ENCODE data around the gene TSR3. TPM values are rescaled to one million over a fixed set of nuclear protein-coding genes. Genes with fewer than 3 reads are reported as not detected.

The TSR3 gene
- total RNA-seq, 4 donors from 2014 or later: 84.1 to 107 (median 96.7) TPM

- intact Hi-C loops (cut with DNase I): no loop called here
- peak; percentile 78 to 87 for DNase-seq
- Histone ChIP-seq H3K36me3 (peaks cover 7 to 11% of the 10 kb centered on the region in 2 donors), H3K27me3 (no peaks in the 10 kb centered on the region), H3K4me1 (peaks cover 13 to 14% of the 10 kb centered on the region in 2 donors), H3K4me3 (replicated peaks in 1 of 3) (peak overlapping the region; percentile 10 to 47 (median 32)), H3K9me3 (no peaks in the 10 kb centered on the region), H3K27ac (peak overlapping the region; percentile 50 to 74 (median 71))
- 44 to 77% methylated on average over 3 to 6 of the region's 31 CpGs for WGBS, 2 donors
- TF ChIP-seq POLR2A (IDR thresholded peaks at IDR 0.05): no peak
- no peak for TF ChIP-seq CTCF (IDR thresholded peaks at IDR 0.05)
These were observed 27.2 kb upstream of the TSR3 start for GRCh38 chr16:1378804-1379303.

DNA sequence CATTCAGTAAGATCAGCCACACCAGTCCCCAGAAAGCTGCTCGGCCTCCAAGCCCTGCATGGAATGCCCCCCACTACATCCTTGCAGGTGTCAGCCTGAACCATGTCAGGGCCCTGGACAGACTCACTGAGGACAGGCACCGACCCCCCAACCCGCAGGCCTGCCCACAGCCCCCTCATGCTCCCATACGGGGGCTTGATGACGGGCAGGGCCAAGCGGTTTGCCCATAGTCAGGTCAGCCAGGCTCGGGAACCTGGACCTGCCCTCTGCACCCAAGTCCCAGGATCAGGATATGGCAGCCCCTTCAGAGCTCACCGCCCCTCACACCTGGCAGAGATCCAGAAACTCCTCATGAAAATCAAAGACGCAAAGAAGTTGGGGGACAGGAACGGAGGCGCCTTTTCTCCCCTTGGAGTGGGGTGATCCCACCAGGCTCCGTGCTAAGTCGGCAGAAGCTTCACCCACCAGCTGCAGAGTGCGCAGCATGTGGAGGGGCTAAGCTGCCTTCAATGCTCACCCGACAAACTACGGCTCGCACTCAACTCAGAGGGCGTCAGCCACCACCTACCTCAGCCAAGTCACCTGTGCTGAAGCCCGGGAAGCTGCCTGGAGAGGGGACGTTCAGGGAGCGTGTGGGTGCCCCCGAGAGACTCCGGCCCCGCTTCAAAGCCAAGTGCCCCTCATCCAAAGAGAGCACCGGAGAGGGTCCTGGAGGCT, 26.6 kb upstream of the TSR3 start:
- Histone ChIP-seq H3K4me1 (peaks cover 13 to 14% of the 10 kb centered on the region in 2 donors), H3K4me3 (replicated peaks in 1 of 3) (no peak overlapping the region), H3K36me3 (peaks cover 7 to 11% of the 10 kb centered on the region in 2 donors), H3K27me3 (no peaks in the 10 kb centered on the region), H3K9me3 (no peaks in the 10 kb centered on the region), H3K27ac (no peak overlapping the region)
- no peak for DNase-seq
- 90 to 93% methylated on average over 18 to 23 of the region's 25 CpGs for WGBS, 2 donors
- intact Hi-C loops (cut with DNase I): no loop called here
- no peak for TF ChIP-seq POLR2A (IDR thresholded peaks at IDR 0.05)
- no peak for TF ChIP-seq CTCF (IDR thresholded peaks at IDR 0.05)

DNA sequence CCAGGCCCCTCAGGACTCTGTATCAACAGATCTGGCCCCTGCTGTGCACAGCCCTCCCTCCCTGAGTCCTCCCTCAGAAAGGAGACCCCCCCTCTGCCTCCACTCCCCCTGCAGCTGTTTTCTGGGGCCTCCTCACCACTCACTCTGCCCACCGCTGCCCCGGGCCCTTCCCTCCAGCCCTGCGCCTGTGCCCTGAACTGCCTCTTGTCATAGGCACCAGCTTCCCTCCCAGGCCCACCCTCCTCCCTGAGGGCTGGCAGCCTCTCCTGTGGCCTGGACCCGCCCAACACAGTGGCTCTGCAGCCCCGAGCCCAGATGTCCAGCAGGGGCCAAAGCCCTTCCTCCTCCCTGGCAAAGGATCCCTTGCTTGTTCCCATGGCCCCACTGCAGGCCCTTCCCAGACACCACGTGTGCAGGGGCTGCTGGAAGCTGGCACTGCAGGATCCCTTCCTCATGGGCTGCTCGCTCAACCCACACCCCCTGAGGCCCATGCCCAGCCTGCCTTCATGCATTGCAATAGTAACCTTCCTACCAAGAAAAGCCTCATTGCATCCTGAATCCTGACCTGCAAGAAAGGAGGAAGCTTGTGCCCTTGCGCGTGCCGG, 25.8 kb upstream of the TSR3 start:
- Histone ChIP-seq H3K4me1 (peaks cover 13 to 14% of the 10 kb centered on the region in 2 donors), H3K27ac (no peak overlapping the region), H3K9me3 (no peaks in the 10 kb centered on the region), H3K27me3 (no peaks in the 10 kb centered on the region), H3K4me3 (replicated peaks in 1 of 3) (no peak overlapping the region), H3K36me3 (peaks cover 5 to 11% of the 10 kb centered on the region in 2 donors)
- intact Hi-C loops (cut with DNase I): no loop called here
- DNase-seq: no peak
- 95 to 97% methylated on average over 7 to 9 of the region's 10 CpGs for WGBS, 2 donors
- TF ChIP-seq CTCF (IDR thresholded peaks at IDR 0.05) (no peak), POLR2A (IDR thresholded peaks at IDR 0.05) (no peak)

DNA sequence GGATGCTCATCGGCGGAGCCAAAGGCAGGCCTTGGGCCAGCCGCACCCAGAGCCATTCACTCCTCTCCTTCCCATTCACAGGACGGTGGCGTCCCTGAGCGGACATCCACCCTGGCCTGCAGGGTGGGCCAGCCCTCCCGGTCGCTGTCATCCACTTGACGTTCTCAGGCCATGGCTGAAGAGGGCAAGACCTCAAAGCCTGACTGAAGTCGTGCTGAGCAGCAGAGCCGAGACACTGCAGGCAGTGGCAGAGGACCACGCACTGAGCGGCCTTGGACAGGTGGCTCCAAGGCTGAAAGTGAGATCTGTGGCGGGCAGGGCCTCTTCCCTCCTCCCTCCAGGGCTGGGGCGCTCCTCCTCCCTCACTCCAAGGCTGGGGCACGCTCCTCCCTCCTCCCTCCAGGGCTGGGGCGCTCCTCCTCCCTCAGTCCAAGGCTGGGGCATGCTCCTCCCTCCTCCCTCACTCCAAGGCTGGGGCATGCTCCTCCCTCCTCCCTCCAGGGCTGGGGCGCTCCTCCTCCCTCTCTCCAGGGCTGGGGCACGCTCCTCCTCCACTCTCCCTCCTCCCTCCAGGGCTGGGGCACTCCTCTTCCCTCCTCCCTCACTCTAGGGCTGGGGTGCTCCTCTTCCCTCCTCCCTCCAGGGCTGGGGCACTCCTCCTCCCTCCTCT, 24.2 kb upstream of the TSR3 start:
- Histone ChIP-seq H3K27me3 (no peaks in the 10 kb centered on the region), H3K4me1 (peaks cover 13 to 14% of the 10 kb centered on the region in 2 donors), H3K36me3 (peaks cover 0 to 4% of the 10 kb centered on the region in 2 donors), H3K27ac (no peak overlapping the region), H3K9me3 (no peaks in the 10 kb centered on the region), H3K4me3 (replicated peaks in 1 of 3) (no peak overlapping the region)
- DNase-seq: no peak
- intact Hi-C loops (cut with DNase I): no loop called here
- 91 to 93% methylated on average over 16 to 19 of the region's 19 CpGs for WGBS, 2 donors
- TF ChIP-seq POLR2A (IDR thresholded peaks at IDR 0.05) (no peak), CTCF (IDR thresholded peaks at IDR 0.05) (no peak)

Measured in thyroid gland (tissue), 4 donors.